GM12878 (cell line): ENCODE measurements around the gene OR2G2. TPM values are rescaled to one million over a fixed set of nuclear protein-coding genes. Genes with fewer than 3 reads are reported as not detected.

Experiments used
- ATAC-seq: fragments of 200-7000 bp; cut with Tn5 transposase; 3 replicates; pipeline ENCODE4 v1.9.1; 2020; ENCODE audit warnings: mild to moderate bottlenecking, moderate library complexity
- BruUV-seq: library from RNA; stranded (reverse); fragments of 400-500 nt; replicated peaks from 2 replicates; lab custom pipeline; 2021; lab: Mats Ljungman, UMichigan
- CTCF ChIA-PET: fragments of 300-600 bp; sonication (Branson Sonifier 250); formaldehyde crosslinking; extraction: SDS; loops from one replicate; lab custom pipeline; 2021; ENCODE audit warnings: inconsistent platforms; lab: Yijun Ruan, JAX
- POLR2A ChIA-PET: fragments of 350-600 bp; formaldehyde crosslinking; extraction: SDS; loops from one replicate; lab custom pipeline; 2021; ENCODE audit warnings: inconsistent platforms; lab: Charles Lee
- RAD21 ChIA-PET: fragments of 300-600 bp; sonication (Branson Sonifier 250); formaldehyde crosslinking; loops from one replicate; lab custom pipeline; 2023; ENCODE audit warnings: antibody characterized with exemption; ENCODE audit not compliant: unreplicated experiment; lab: Charles Lee
- SMC1A ChIA-PET: fragments of 300-600 bp; sonication (Branson Sonifier 250); formaldehyde crosslinking; loops from one replicate; lab custom pipeline; 2023; ENCODE audit not compliant: unreplicated experiment, uncharacterized antibody; lab: Charles Lee
- DNase-seq: peaks from one replicate; pipeline ENCODE4 v3.0.0-alpha.2; 2011; ENCODE audit warnings: low read depth, low spot score
- FAIRE-seq: peaks from 3 replicates; lab custom pipeline; 2011; peaks lifted over from hg19 to GRCh38; lab: Jason Lieb, UNC
- H2AFZ ChIP-seq: 2 replicates; pipeline ENCODE4 v1.6.0; 2011; ENCODE audit warnings: low read depth, low read length, control low read depth; ENCODE audit not compliant: control insufficient read depth
- H3K27ac ChIP-seq: 2 replicates; pipeline ENCODE4 v1.5.1; 2011; ENCODE audit warnings: control low read depth; ENCODE audit not compliant: control insufficient read depth, insufficient read depth
- H3K27me3 ChIP-seq, 2 experiments: replicated peaks in 1 of 2; 2 replicates each; pipeline versions ENCODE4 v1.6.0 to v1.6.1; 2011; ENCODE audit warnings: low read length in 1 of 2; ENCODE audit not compliant: control insufficient read depth in 2 of 2, insufficient read depth in 2 of 2
- H3K36me3 ChIP-seq, 2 experiments: 2 replicates each; pipeline ENCODE4 v1.5.1; 2011; ENCODE audit warnings: low read length in 1 of 2; ENCODE audit not compliant: control insufficient read depth in 2 of 2, insufficient read depth in 2 of 2
- H3K4me1 ChIP-seq: 2 replicates; pipeline ENCODE4 v1.6.1; 2011; ENCODE audit warnings: mild to moderate bottlenecking, low read length, moderate library complexity, mixed read lengths; ENCODE audit not compliant: control insufficient read depth, insufficient read depth
- H3K4me2 ChIP-seq: 2 replicates; pipeline ENCODE4 v1.6.0; 2011; ENCODE audit warnings: control low read depth; ENCODE audit not compliant: control insufficient read depth, insufficient read depth
- H3K4me3 ChIP-seq: fragments of 200-600 bp; sonication (generic); 2 replicates; pipeline ENCODE4 v1.5.1; 2016
- H3K79me2 ChIP-seq: 2 replicates; pipeline ENCODE4 v1.6.0; 2011; ENCODE audit warnings: low read length; ENCODE audit not compliant: control insufficient read depth, insufficient read depth
- H3K9ac ChIP-seq: 2 replicates; pipeline ENCODE4 v1.8.0; 2011; ENCODE audit warnings: low read length, control low read depth, mixed read lengths; ENCODE audit not compliant: control insufficient read depth, insufficient read depth
- H3K9me3 ChIP-seq: replicated peaks from 3 replicates; pipeline ENCODE4 v1.5.1; 2011; ENCODE audit warnings: mild to moderate bottlenecking, low read length; ENCODE audit not compliant: control insufficient read depth, insufficient read depth
- H4K20me1 ChIP-seq: 2 replicates; pipeline ENCODE4 v1.6.0; 2011; ENCODE audit not compliant: control insufficient read depth, insufficient read depth
- BRCA1 ChIP-seq: IDR thresholded peaks from 2 replicates; pipeline ENCODE4 v1.6.1; 2011; ENCODE audit warnings: low read depth, low read length, improper control_type of control experiment
- EP300 ChIP-seq, 2 experiments: fragments of 150-350 bp in 1 of 2; IDR thresholded peaks; 2 replicates each; pipeline ENCODE4 v1.6.1; 2011 to 2012; ENCODE audit warnings: low read depth in 2 of 2, low read length in 2 of 2, borderline replicate concordance in 1 of 2, improper control_type of control experiment in 1 of 2, inconsistent platforms in 1 of 2; ENCODE audit not compliant: control insufficient read depth in 1 of 2
- FOS ChIP-seq: IDR thresholded peaks from 3 replicates; pipeline ENCODE4 v1.6.1; 2011; ENCODE audit warnings: borderline replicate concordance; ENCODE audit not compliant: insufficient read length; ENCODE audit errors: extremely low read depth
- HDAC6 ChIP-seq: fragments of 200-600 bp; sonication (generic); IDR thresholded peaks from one replicate; pipeline ENCODE4 v1.8.0; 2017; ENCODE audit warnings: antibody characterized with exemption; ENCODE audit not compliant: unreplicated experiment
- MTA2 ChIP-seq: fragments of 450-650 bp; IDR thresholded peaks from 2 replicates; pipeline ENCODE4 v1.6.1; 2016; ENCODE audit warnings: low read depth, mild to moderate bottlenecking, moderate library complexity
- NR2C2 ChIP-seq: IDR thresholded peaks from 2 replicates; pipeline ENCODE4 v1.6.1; 2011; ENCODE audit warnings: borderline replicate concordance, low read depth; ENCODE audit not compliant: control insufficient read depth, insufficient read length
- NRF1 ChIP-seq: conservative IDR thresholded peaks from 2 replicates; pipeline ENCODE4 v1.6.1; 2011; ENCODE audit warnings: mild to moderate bottlenecking, low read depth, low read length, improper control_type of control experiment
- RBBP5 ChIP-seq: fragments of 200-600 bp; sonication (generic); conservative IDR thresholded peaks from 2 replicates; pipeline ENCODE4 v1.6.1; 2016
- TCF7 ChIP-seq: IDR thresholded peaks from 2 replicates; pipeline ENCODE4 v1.6.1; 2014; ENCODE audit warnings: antibody characterized with exemption, borderline replicate concordance
- WGBS: methylation state at CpG from one replicate; pipeline ENCODE4 v1.1.6; 2016; ENCODE audit warnings: low lambda C conversion rate; ENCODE audit not compliant: insufficient replicate concordance, insufficient coverage; ENCODE audit errors: missing lambda C conversion rate; 5-methylcytosine and 5-hydroxymethylcytosine counted together
- in situ Hi-C: fragments of 300-500 bp; cut with MboI; formaldehyde crosslinking; loops from 9 replicates; pipeline ENCODE4 v1.14.3; 2018; ENCODE audit warnings: mixed read lengths
- intact Hi-C: fragments of 100-400 bp; cut with micrococcal nuclease; formaldehyde crosslinking; loops from one replicate; pipeline ENCODE4 v1.14.2; 2022; ENCODE audit not compliant: unreplicated experiment
- polyA plus RNA-seq, 11 experiments: library from polyadenylated mRNA; depleted of rRNA in 4 of 11; unstranded in 6 of 11; stranded (reverse) in 5 of 11; fragments of >200 nt; fragmentation: Nextera tagmentation in 4 of 11; fragmentation: Illumina TruSeq in 1 of 11; extraction: Ambion mirVana in 4 of 11; extraction: Trizol in 1 of 11; gene quantifications; 1 replicate in 1 of 11; 2 replicates in 10 of 11; pipeline versions ENCODE4 v1.2.1 to v1.2.3, GENCODE V29; 2011 to 2016; ENCODE audit warnings: inconsistent platforms in 2 of 11, missing spikeins in 2 of 11, low read depth in 1 of 11
- total RNA-seq, 4 experiments: library from RNA; depleted of rRNA in 3 of 4; stranded (reverse); fragments of >200 nt in 3 of 4; fragmentation: Illumina TruSeq in 1 of 4; extraction: Trizol in 1 of 4; gene quantifications; 2 replicates each; pipeline versions ENCODE4 v1.2.1 to v1.2.3, GENCODE V29; 2013 to 2021
- TF ChIP-seq, protein P1 (sequence below): fragments of 450-650 bp; IDR thresholded peaks from 2 replicates; pipeline ENCODE4 v1.6.1; 2017; ENCODE audit warnings: antibody characterized with exemption, mild to moderate bottlenecking, moderate library complexity
- TF ChIP-seq, protein P2 (sequence below): fragments of 450-650 bp; IDR thresholded peaks from 2 replicates; pipeline ENCODE4 v1.6.1; 2017; ENCODE audit warnings: mild to moderate bottlenecking, moderate library complexity
- TF ChIP-seq, protein P3 (sequence below): fragments of 450-650 bp; IDR thresholded peaks from 2 replicates; pipeline ENCODE4 v1.6.1; 2018; ENCODE audit warnings: mild to moderate bottlenecking, low read depth, moderate library complexity; ENCODE audit not compliant: partially characterized antibody
- TF ChIP-seq, protein P4 (sequence below): fragments of 450-650 bp; IDR thresholded peaks from 2 replicates; pipeline ENCODE4 v1.6.1; 2014; ENCODE audit warnings: mild to moderate bottlenecking

Gene OR2G2
- total and polyA plus RNA-seq, 10 of the 15 experiments (the other 5 are each of a cell fraction or from before 2014, with no cell fraction given) = not detected

DNA sequence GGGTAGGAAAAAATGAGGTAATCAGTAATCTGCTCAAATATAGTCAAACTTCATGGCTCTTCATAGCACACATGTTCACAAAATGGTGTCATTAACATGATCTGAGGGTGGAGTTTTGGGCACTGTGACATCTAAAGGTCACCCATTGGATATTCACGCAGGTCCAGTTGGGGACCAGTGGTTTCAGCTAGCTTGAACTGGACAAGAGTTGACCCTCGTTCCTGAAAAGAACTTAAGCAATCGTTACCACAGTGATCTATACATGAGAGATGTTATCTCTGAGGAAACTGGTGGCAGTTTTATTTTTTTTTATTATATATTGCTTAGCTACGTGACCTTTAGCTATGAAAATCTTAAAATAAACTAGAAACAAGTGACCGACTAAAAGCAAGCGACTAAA, 48.9 kb upstream of the OR2G2 start:
- Histone ChIP-seq H3K27me3 (no peaks in the 10 kb centered on the region), H3K36me3 (no peaks in the 10 kb centered on the region), H3K27ac (no peak overlapping the region), H4K20me1 (no peaks in the 10 kb centered on the region), H3K4me3 (no peak overlapping the region), H3K9me3 (no peaks in the 10 kb centered on the region), H3K9ac (no peak overlapping the region), H3K79me2 (no peaks in the 10 kb centered on the region), H3K4me1 (no peaks in the 10 kb centered on the region), H2AFZ (no peak overlapping the region), H3K4me2 (no peak overlapping the region)
- ATAC-seq (no peak), FAIRE-seq (no peak), DNase-seq (no peak)
- no TSS peak for BruUV-seq
- in situ Hi-C loops (no loop called here), intact Hi-C loops (no loop called here)
- ChIA-PET CTCF (no interaction called here), SMC1A (interaction anchor here (0.7 kb wide), 1 partner anchor 53 kb away, joined by 3 read pairs; no protein-coding TSS in a partner anchor), RAD21 (no interaction called here), POLR2A (no interaction called here)
- 28% methylated on average over 6 of the region's 6 CpGs for WGBS
- TF ChIP-seq HDAC6 (no peak), TCF7 (no peak), EP300 (IDR thresholded peaks at IDR 0.05; ENCODE audit: borderline replicate concordance in 1 of 2, control insufficient read depth in 1 of 2, low read depth in 2 of 2, low read length in 2 of 2) (no peak), RBBP5 (no peak), NRF1 (no peak), NR2C2 (no peak), FOS (no peak), BRCA1 (no peak), MTA2 (no peak)
- TF ChIP-seq, protein P1, sequence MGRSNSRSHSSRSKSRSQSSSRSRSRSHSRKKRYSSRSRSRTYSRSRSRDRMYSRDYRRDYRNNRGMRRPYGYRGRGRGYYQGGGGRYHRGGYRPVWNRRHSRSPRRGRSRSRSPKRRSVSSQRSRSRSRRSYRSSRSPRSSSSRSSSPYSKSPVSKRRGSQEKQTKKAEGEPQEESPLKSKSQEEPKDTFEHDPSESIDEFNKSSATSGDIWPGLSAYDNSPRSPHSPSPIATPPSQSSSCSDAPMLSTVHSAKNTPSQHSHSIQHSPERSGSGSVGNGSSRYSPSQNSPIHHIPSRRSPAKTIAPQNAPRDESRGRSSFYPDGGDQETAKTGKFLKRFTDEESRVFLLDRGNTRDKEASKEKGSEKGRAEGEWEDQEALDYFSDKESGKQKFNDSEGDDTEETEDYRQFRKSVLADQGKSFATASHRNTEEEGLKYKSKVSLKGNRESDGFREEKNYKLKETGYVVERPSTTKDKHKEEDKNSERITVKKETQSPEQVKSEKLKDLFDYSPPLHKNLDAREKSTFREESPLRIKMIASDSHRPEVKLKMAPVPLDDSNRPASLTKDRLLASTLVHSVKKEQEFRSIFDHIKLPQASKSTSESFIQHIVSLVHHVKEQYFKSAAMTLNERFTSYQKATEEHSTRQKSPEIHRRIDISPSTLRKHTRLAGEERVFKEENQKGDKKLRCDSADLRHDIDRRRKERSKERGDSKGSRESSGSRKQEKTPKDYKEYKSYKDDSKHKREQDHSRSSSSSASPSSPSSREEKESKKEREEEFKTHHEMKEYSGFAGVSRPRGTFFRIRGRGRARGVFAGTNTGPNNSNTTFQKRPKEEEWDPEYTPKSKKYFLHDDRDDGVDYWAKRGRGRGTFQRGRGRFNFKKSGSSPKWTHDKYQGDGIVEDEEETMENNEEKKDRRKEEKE = no peak
- TF ChIP-seq, protein P2, sequence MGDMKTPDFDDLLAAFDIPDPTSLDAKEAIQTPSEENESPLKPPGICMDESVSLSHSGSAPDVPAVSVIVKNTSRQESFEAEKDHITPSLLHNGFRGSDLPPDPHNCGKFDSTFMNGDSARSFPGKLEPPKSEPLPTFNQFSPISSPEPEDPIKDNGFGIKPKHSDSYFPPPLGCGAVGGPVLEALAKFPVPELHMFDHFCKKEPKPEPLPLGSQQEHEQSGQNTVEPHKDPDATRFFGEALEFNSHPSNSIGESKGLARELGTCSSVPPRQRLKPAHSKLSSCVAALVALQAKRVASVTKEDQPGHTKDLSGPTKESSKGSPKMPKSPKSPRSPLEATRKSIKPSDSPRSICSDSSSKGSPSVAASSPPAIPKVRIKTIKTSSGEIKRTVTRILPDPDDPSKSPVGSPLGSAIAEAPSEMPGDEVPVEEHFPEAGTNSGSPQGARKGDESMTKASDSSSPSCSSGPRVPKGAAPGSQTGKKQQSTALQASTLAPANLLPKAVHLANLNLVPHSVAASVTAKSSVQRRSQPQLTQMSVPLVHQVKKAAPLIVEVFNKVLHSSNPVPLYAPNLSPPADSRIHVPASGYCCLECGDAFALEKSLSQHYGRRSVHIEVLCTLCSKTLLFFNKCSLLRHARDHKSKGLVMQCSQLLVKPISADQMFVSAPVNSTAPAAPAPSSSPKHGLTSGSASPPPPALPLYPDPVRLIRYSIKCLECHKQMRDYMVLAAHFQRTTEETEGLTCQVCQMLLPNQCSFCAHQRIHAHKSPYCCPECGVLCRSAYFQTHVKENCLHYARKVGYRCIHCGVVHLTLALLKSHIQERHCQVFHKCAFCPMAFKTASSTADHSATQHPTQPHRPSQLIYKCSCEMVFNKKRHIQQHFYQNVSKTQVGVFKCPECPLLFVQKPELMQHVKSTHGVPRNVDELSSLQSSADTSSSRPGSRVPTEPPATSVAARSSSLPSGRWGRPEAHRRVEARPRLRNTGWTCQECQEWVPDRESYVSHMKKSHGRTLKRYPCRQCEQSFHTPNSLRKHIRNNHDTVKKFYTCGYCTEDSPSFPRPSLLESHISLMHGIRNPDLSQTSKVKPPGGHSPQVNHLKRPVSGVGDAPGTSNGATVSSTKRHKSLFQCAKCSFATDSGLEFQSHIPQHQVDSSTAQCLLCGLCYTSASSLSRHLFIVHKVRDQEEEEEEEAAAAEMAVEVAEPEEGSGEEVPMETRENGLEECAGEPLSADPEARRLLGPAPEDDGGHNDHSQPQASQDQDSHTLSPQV = no peak
- TF ChIP-seq, protein P3, sequence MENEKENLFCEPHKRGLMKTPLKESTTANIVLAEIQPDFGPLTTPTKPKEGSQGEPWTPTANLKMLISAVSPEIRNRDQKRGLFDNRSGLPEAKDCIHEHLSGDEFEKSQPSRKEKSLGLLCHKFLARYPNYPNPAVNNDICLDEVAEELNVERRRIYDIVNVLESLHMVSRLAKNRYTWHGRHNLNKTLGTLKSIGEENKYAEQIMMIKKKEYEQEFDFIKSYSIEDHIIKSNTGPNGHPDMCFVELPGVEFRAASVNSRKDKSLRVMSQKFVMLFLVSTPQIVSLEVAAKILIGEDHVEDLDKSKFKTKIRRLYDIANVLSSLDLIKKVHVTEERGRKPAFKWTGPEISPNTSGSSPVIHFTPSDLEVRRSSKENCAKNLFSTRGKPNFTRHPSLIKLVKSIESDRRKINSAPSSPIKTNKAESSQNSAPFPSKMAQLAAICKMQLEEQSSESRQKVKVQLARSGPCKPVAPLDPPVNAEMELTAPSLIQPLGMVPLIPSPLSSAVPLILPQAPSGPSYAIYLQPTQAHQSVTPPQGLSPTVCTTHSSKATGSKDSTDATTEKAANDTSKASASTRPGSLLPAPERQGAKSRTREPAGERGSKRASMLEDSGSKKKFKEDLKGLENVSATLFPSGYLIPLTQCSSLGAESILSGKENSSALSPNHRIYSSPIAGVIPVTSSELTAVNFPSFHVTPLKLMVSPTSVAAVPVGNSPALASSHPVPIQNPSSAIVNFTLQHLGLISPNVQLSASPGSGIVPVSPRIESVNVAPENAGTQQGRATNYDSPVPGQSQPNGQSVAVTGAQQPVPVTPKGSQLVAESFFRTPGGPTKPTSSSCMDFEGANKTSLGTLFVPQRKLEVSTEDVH = no peak
- TF ChIP-seq, protein P4, sequence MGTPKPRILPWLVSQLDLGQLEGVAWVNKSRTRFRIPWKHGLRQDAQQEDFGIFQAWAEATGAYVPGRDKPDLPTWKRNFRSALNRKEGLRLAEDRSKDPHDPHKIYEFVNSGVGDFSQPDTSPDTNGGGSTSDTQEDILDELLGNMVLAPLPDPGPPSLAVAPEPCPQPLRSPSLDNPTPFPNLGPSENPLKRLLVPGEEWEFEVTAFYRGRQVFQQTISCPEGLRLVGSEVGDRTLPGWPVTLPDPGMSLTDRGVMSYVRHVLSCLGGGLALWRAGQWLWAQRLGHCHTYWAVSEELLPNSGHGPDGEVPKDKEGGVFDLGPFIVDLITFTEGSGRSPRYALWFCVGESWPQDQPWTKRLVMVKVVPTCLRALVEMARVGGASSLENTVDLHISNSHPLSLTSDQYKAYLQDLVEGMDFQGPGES = no peak
